Mesenteric fat pad (tissue), 1 donor: ENCODE measurements around the gene HOXA13. TPM values are rescaled to one million over a fixed set of nuclear protein-coding genes. Genes with fewer than 3 reads are reported as not detected.

ENCODE experiments used
- DNase-seq: peaks from one replicate; pipeline ENCODE4 v3.0.0-alpha.2; 2020; ENCODE audit warnings: low spot score
- microRNA-seq: library from miRNA; unstranded; fragments of <30 nt; microRNA quantifications from one replicate; pipeline ENCODE4 v1.2.0, GENCODE V29; 2020; ENCODE audit warnings: borderline number of aligned reads
- total RNA-seq: library from RNA; stranded (reverse); fragmentation: NEBNext Ultra II Directional; extraction: Animal tissue kit (Norgen Biotek cat#: 25700); gene quantifications from one replicate; pipeline ENCODE4 v1.2.1, GENCODE V29; 2021
- donor health status: DM: yes; HTN: yes; CAD: no.

The HOXA13 gene
- total RNA-seq, 1 donor from 2014 or later, result 1.9 TPM

GRCh38 chr7:27149842-27150567, 49.9 kb downstream of the HOXA13 start:
- no peak for DNase-seq

GRCh38 chr7:27148756-27149641, 50.9 kb downstream of the HOXA13 start:
- no peak for DNase-seq

GRCh38 chr7:27148031-27148755, 51.7 kb downstream of the HOXA13 start:
- DNase-seq, result no peak

- peak; percentile 92 for DNase-seq
These were observed 52.5 kb downstream of the HOXA13 start, which contains the start of gene HOXA6 for GRCh38 chr7:27147199-27148030. TSS of gene HOXA6 (minus strand) at chr7:27147774. CDS start at chr7:27147749, 25 bp downstream.

- no peak for DNase-seq
These were observed 53.2 kb downstream of the HOXA13 start for GRCh38 chr7:27146491-27147198.

- no peak for DNase-seq
These were observed 53.9 kb downstream of the HOXA13 start for GRCh38 chr7:27145914-27146412.

- DNase-seq, result no peak
These were observed 54.6 kb downstream of the HOXA13 start for GRCh38 chr7:27145165-27145913.

- no peak for DNase-seq
These were observed 55.1 kb downstream of the HOXA13 start for GRCh38 chr7:27144781-27145164.

Small RNAs within 50 kb of the gene (microRNA-seq; reads per million reads assigned to microRNA genes)
- gene MIR196B, result 4,585 reads per million, percentile 89 among the genes with 10 or more reads in this experiment

Other genes starting within 250 kb of the HOXA13 start
- gene HOXA1, start 104.1 kb downstream of the HOXA13 start, total RNA-seq, result 1.3 TPM
- gene HOXA2, start 97.4 kb downstream of the HOXA13 start, total RNA-seq, result 1.2 TPM
- 4.0 TPM for gene HOXA4, start 69.3 kb downstream of the HOXA13 start, total RNA-seq
- gene HOXA5, start 56.4 kb downstream of the HOXA13 start, total RNA-seq, result 15.3 TPM
- gene HOXA6, start 52.3 kb downstream of the HOXA13 start, total RNA-seq, result 3.1 TPM
- 5.8 TPM for gene HOXA3, start 47.5 kb downstream of the HOXA13 start, total RNA-seq
- gene HOXA7, start 43.4 kb downstream of the HOXA13 start, total RNA-seq, result 7.5 TPM
- gene HOXA9, start 34.6 kb downstream of the HOXA13 start, total RNA-seq, result 10.4 TPM
- gene HOXA10, start 25.8 kb downstream of the HOXA13 start, total RNA-seq, result 19.7 TPM
- 6.1 TPM for gene HOXA11, start 14.9 kb downstream of the HOXA13 start, total RNA-seq
- gene EVX1, start 42.7 kb upstream of the HOXA13 start, total RNA-seq, result 0.13 TPM